Testis (tissue), 3 donors: ENCODE results near the gene KCNJ14. TPM values are rescaled to one million over a fixed set of nuclear protein-coding genes. Genes with fewer than 3 reads are reported as not detected.

Experiments
- DNase-seq: peaks from one replicate; pipeline ENCODE4 v3.0.0-alpha.2; 2019
- H3K27ac ChIP-seq, 2 donors: fragments of 200-600 bp; sonication (generic); one replicate each; pipeline ENCODE4 v1.5.1; 2019
- H3K27me3 ChIP-seq: fragments of 200-600 bp; sonication (generic); one replicate; pipeline ENCODE4 v1.5.1; 2019
- H3K36me3 ChIP-seq: fragments of 200-600 bp; sonication (generic); one replicate; pipeline ENCODE4 v1.5.1; 2017; ENCODE audit warnings: low read depth; ENCODE audit errors: missing control alignments
- H3K4me1 ChIP-seq: fragments of 200-600 bp; sonication (generic); one replicate; pipeline ENCODE4 v1.5.1; 2019
- H3K4me3 ChIP-seq, 2 donors: fragments of 200-600 bp; sonication (generic); one replicate each; pipeline ENCODE4 v1.5.1; 2017 to 2019
- H3K9me3 ChIP-seq: fragments of 200-600 bp; sonication (generic); one replicate; pipeline ENCODE4 v1.5.1; 2017
- CTCF ChIP-seq, 3 experiments: fragments of 450-650 bp in 2 of 3; fragments of 200-600 bp in 1 of 3; sonication (generic) in 1 of 3; IDR thresholded peaks; one replicate each; pipeline ENCODE4 v1.5.1; 2016 to 2019; ENCODE audit warnings: antibody characterized with exemption in 3 of 3, mild to moderate bottlenecking in 2 of 3, moderate library complexity in 1 of 3
- POLR2A ChIP-seq: fragments of 450-650 bp; IDR thresholded peaks from one replicate; pipeline ENCODE4 v1.6.1; 2017; ENCODE audit warnings: antibody characterized with exemption, mild to moderate bottlenecking, moderate library complexity
- WGBS, 2 donors: methylation state at CpG; one replicate each; pipeline ENCODE4 v1.1.5; 2018; 5-methylcytosine and 5-hydroxymethylcytosine counted together
- intact Hi-C: fragments of 100-400 bp; cut with DNase I; formaldehyde crosslinking; loops from one replicate; pipeline ENCODE4 v1.15.1; 2023; ENCODE audit warnings: low total_unique reads
- polyA plus RNA-seq: library from polyadenylated mRNA; stranded (reverse); fragments of 350-450 nt; fragmentation: Illumina TruSeq; extraction: RNeasy Lipid Tissue Mini Kit (QIAGEN cat#74804); gene quantifications from one replicate; pipeline ENCODE4 v1.2.3, GENCODE V29; 2014; ENCODE audit warnings: low read depth, low replicate concordance; ENCODE audit not compliant: insufficient read depth
- total RNA-seq, 2 donors: library from RNA; depleted of rRNA; stranded (reverse); fragments of >200 nt; gene quantifications; one replicate each; pipeline ENCODE4 v1.2.3, GENCODE V29; 2016

The KCNJ14 gene
- total and polyA plus RNA-seq, 3 donors from 2014 or later: 0.66 to 2.2 (median 1.6) TPM

- 49 to 80% methylated on average over 19 to 20 of the region's 20 CpGs for WGBS, 2 donors
These were observed 13.9 kb upstream of the KCNJ14 start for GRCh38 chr19:48441360-48442050.

GRCh38 chr19:48442116-48443035 lies 13.0 kb upstream of the KCNJ14 start:
- H3K36me3 ChIP-seq: no peaks in the 10 kb centered on the region
- no peak overlapping the region for H3K4me3 ChIP-seq
- no peaks in the 10 kb centered on the region for H3K27me3 ChIP-seq
- H3K27ac ChIP-seq: no peak overlapping the region
- peaks cover 17% of the 10 kb centered on the region for H3K4me1 ChIP-seq
- no peak for DNase-seq
- intact Hi-C loops: no loop called here
- WGBS, 2 donors: 60 to 61% methylated on average over 21 to 28 of the region's 94 CpGs
- H3K9me3 ChIP-seq: no peaks in the 10 kb centered on the region
- TF ChIP-seq CTCF (IDR thresholded peaks at IDR 0.05) (no peak), POLR2A (no peak)

More at GRCh38 chr19:48441360-48442050, 13.9 kb upstream of the KCNJ14 start:
- Histone ChIP-seq H3K27ac (no peak overlapping the region), H3K4me3 (no peak overlapping the region), H3K27me3 (no peaks in the 10 kb centered on the region), H3K4me1 (peaks cover 15% of the 10 kb centered on the region), H3K9me3 (no peaks in the 10 kb centered on the region), H3K36me3 (no peaks in the 10 kb centered on the region)
- intact Hi-C loops: no loop called here
- TF ChIP-seq CTCF (IDR thresholded peaks at IDR 0.05): no peak
- TF ChIP-seq POLR2A: no peak
- no peak for DNase-seq

- intact Hi-C loops: no loop called here
- 30% methylated on average over 40 of the region's 60 CpGs; no CpG with 5 or more reads in 1 of the 2 donors for WGBS, 2 donors
These were observed 12.1 kb upstream of the KCNJ14 start for GRCh38 chr19:48443256-48443655.

GRCh38 chr19:48443731-48444128 lies 11.6 kb upstream of the KCNJ14 start:
- TF ChIP-seq POLR2A (no peak), CTCF (IDR thresholded peaks at IDR 0.05) (no peak)
- intact Hi-C loops: no loop called here
- Histone ChIP-seq H3K36me3 (no peaks in the 10 kb centered on the region), H3K4me3 (peak overlapping the region in 1 of 2 donors; percentile 45), H3K9me3 (no peaks in the 10 kb centered on the region), H3K27ac (no peak overlapping the region), H3K4me1 (peaks cover 17% of the 10 kb centered on the region), H3K27me3 (no peaks in the 10 kb centered on the region)
- DNase-seq: no peak
- 38% methylated on average over 9 of the region's 45 CpGs; no CpG with 5 or more reads in 1 of the 2 donors for WGBS, 2 donors

More at GRCh38 chr19:48443256-48443655, 12.1 kb upstream of the KCNJ14 start:
- H3K36me3 ChIP-seq: no peaks in the 10 kb centered on the region
- H3K4me3 ChIP-seq: no peak overlapping the region
- H3K27ac ChIP-seq: no peak overlapping the region
- DNase-seq: no peak
- H3K9me3 ChIP-seq: no peaks in the 10 kb centered on the region
- TF ChIP-seq CTCF (IDR thresholded peaks at IDR 0.05): no peak
- TF ChIP-seq POLR2A: no peak
- H3K27me3 ChIP-seq: no peaks in the 10 kb centered on the region
- peaks cover 17% of the 10 kb centered on the region for H3K4me1 ChIP-seq
